Astrocyte (in vitro differentiated cells and primary cell): Measurements from ENCODE around the gene GCHFR. TPM values are rescaled to one million over a fixed set of nuclear protein-coding genes. Genes with fewer than 3 reads are reported as not detected.

Source experiments
- DNase-seq: peaks from one replicate; pipeline ENCODE4 v3.0.0-alpha.2; 2010; ENCODE audit warnings: low read depth
- FAIRE-seq: peaks from 2 replicates; lab custom pipeline; 2011; peaks lifted over from hg19 to GRCh38; lab: Jason Lieb, UNC
- H2AFZ ChIP-seq: 2 replicates; pipeline ENCODE4 v1.6.0; 2012; ENCODE audit warnings: low read depth, low read length, inconsistent platforms
- H3K27ac ChIP-seq: 2 replicates; pipeline ENCODE4 v1.5.1; 2011; ENCODE audit warnings: low read depth, low read length, inconsistent platforms
- H3K27me3 ChIP-seq: 2 replicates; pipeline ENCODE4 v1.6.0; 2011; ENCODE audit warnings: low read length, inconsistent platforms; ENCODE audit not compliant: insufficient read depth
- H3K36me3 ChIP-seq: 2 replicates; pipeline ENCODE4 v1.5.1; 2011; ENCODE audit warnings: low read length, inconsistent platforms; ENCODE audit not compliant: insufficient read depth
- H3K4me1 ChIP-seq: 2 replicates; pipeline ENCODE4 v1.5.1; 2011; ENCODE audit warnings: low read length, inconsistent platforms; ENCODE audit not compliant: insufficient read depth
- H3K4me2 ChIP-seq: 2 replicates; pipeline ENCODE4 v1.6.0; 2012; ENCODE audit warnings: low read length, inconsistent platforms
- H3K4me3 ChIP-seq: 2 replicates; pipeline ENCODE4 v1.5.1; 2011; ENCODE audit warnings: low read depth, mild to moderate bottlenecking, low read length, inconsistent platforms; ENCODE audit not compliant: insufficient read depth
- H3K79me2 ChIP-seq: 2 replicates; pipeline ENCODE4 v1.6.0; 2012; ENCODE audit warnings: mild to moderate bottlenecking, low read length, inconsistent platforms; ENCODE audit not compliant: insufficient read depth
- H3K9ac ChIP-seq: 2 replicates; pipeline ENCODE4 v1.6.0; 2012; ENCODE audit warnings: mild to moderate bottlenecking, low read length, inconsistent platforms
- H3K9me3 ChIP-seq: 2 replicates; pipeline ENCODE4 v1.5.1; 2012; ENCODE audit warnings: low read depth, mild to moderate bottlenecking, low read length, inconsistent platforms; ENCODE audit not compliant: insufficient read depth
- H4K20me1 ChIP-seq: 2 replicates; pipeline ENCODE4 v1.6.0; 2012; ENCODE audit warnings: low read length, inconsistent platforms; ENCODE audit not compliant: insufficient read depth
- H3K27ac Mint-ChIP-seq: one replicate; pipeline ENCODE4 v1.8.0; 2021; ENCODE audit warnings: mild to moderate bottlenecking, mixed read lengths; ENCODE audit not compliant: unreplicated experiment
- H3K27me3 Mint-ChIP-seq: one replicate; pipeline ENCODE4 v1.8.0; 2021; ENCODE audit warnings: low read depth, mixed read lengths; ENCODE audit not compliant: unreplicated experiment
- H3K36me3 Mint-ChIP-seq: one replicate; pipeline ENCODE4 v1.8.0; 2021; ENCODE audit warnings: low read depth, mixed read lengths; ENCODE audit not compliant: unreplicated experiment
- H3K4me1 Mint-ChIP-seq: one replicate; pipeline ENCODE4 v1.8.0; 2021; ENCODE audit warnings: low read depth, mixed read lengths; ENCODE audit not compliant: unreplicated experiment
- H3K4me3 Mint-ChIP-seq: one replicate; pipeline ENCODE4 v1.8.0; 2021; ENCODE audit warnings: mild to moderate bottlenecking, moderate library complexity, mixed read lengths; ENCODE audit not compliant: unreplicated experiment
- H3K9me3 Mint-ChIP-seq: one replicate; pipeline ENCODE4 v1.8.0; 2021; ENCODE audit warnings: mild to moderate bottlenecking, mixed read lengths; ENCODE audit not compliant: unreplicated experiment
- EZH2 ChIP-seq: IDR thresholded peaks from 2 replicates; pipeline ENCODE4 v1.6.1; 2012; ENCODE audit warnings: mild to moderate bottlenecking, low read length, inconsistent platforms; ENCODE audit not compliant: insufficient read depth
- total RNA-seq: library from RNA; stranded (reverse); gene quantifications from 2 replicates; pipeline ENCODE4 v1.2.1, GENCODE V29; 2021
- TF ChIP-seq, protein P1 (sequence below): IDR thresholded peaks from 2 replicates; pipeline ENCODE4 v1.5.1; 2011; ENCODE audit warnings: low read depth, mild to moderate bottlenecking, inconsistent platforms, low read length, moderate library complexity; ENCODE audit not compliant: insufficient read depth

GCHFR gene
- total RNA-seq, 1 donor from 2014 or later = 7.3 TPM

DNA sequence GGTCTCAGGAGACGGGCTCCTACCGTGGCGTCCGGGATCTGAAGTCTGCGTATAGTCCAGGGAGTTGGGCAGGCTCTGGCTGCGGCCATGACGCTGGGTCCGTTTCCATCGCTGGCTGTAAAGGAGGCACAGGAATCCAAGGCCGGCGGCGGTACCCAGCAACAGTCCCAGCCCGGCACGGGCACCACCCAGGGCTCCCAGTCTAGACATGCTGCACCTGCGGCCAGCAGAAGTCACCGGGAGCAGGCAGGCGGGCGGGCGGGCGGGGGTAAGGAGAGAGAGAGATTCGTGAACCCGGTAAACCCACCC, 9.3 kb upstream of the GCHFR start:
- TF ChIP-seq, protein P1, sequence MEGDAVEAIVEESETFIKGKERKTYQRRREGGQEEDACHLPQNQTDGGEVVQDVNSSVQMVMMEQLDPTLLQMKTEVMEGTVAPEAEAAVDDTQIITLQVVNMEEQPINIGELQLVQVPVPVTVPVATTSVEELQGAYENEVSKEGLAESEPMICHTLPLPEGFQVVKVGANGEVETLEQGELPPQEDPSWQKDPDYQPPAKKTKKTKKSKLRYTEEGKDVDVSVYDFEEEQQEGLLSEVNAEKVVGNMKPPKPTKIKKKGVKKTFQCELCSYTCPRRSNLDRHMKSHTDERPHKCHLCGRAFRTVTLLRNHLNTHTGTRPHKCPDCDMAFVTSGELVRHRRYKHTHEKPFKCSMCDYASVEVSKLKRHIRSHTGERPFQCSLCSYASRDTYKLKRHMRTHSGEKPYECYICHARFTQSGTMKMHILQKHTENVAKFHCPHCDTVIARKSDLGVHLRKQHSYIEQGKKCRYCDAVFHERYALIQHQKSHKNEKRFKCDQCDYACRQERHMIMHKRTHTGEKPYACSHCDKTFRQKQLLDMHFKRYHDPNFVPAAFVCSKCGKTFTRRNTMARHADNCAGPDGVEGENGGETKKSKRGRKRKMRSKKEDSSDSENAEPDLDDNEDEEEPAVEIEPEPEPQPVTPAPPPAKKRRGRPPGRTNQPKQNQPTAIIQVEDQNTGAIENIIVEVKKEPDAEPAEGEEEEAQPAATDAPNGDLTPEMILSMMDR = no peak
- Histone ChIP-seq H3K4me1 (peaks cover 8% of the 10 kb centered on the region), H4K20me1 (peaks cover 9% of the 10 kb centered on the region), H3K9ac (peak overlapping the region; percentile 91), H3K79me2 (peaks cover 45% of the 10 kb centered on the region), H3K27me3 (no peaks in the 10 kb centered on the region), H3K4me2 (peak overlapping the region; percentile 98), H3K9me3 (no peaks in the 10 kb centered on the region), H2AFZ (peak overlapping the region; percentile 88), H3K36me3 (peaks cover 2% of the 10 kb centered on the region), H3K27ac (peak overlapping the region; percentile 62), H3K4me3 (peak overlapping the region; percentile 91)
- DNase-seq = no peak
- Mint-ChIP-seq H3K36me3 (peaks cover 2% of the 10 kb centered on the region), H3K4me3 (peak overlapping the region; percentile 91), H3K4me1 (peaks cover 12% of the 10 kb centered on the region), H3K9me3 (no peaks in the 10 kb centered on the region), H3K27ac (peak overlapping the region; percentile 72), H3K27me3 (no peaks in the 10 kb centered on the region)
- FAIRE-seq = no peak

DNA sequence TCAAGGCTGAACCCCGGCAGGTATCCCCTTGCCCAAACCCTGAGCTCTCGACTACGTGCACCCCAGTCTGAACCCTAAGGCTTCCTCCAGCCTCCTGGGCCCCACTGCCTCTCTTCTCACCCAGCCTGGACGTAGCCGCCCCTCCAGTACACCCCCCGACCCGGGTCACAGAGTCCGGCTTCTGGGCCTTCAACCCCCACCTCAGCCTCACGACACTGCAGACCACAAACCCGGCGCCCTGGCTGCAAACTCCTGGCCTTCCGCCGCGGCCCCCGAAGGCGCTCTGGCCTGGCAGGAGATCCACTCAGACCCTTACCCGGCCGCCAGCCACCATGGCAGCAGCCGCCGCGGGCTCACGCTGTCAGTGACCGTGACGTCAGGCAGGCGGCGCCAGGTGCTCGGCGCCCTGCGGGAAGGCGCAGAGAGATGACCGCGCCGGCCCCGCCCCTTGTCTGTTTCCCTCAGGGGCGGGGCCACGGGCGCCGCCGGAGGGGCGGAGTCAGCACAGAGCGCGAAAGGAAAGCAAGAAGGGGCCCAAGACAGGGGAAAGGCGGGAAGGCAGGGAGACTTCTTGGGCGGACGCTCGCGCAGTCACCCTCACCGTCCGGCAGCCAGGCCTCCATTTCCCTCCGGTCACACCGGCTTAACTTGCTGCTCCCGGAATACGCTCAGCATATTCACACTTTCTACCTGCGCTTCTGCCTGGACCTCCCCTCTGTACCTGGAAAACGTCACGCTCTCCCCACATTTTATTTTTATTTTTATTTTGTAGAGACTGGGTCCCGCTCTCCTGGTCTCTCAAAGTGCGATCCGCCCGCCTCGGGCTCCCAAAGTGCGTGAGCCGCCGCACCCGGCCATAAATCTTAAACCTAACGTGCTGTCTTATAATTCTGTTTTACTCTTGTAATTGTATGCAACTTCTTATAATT, 8.7 kb upstream of the GCHFR start, which contains the start of gene RMDN3:
TSS of gene RMDN3 (minus strand) at position 372 of the 929 bp plus-strand sequence. CDS start 471 bp downstream, outside the sequence.
- H3K36me3 Mint-ChIP-seq = peaks cover 2% of the 10 kb centered on the region
- DNase-seq (peak; percentile 75), FAIRE-seq (no peak)
- no peaks in the 10 kb centered on the region for H3K9me3 Mint-ChIP-seq
- no peak for TF ChIP-seq EZH2
- TF ChIP-seq, protein P1 = no peak
- Histone ChIP-seq H3K9ac (peak within 1 kb of the TSS; percentile 91), H2AFZ (peak within 1 kb of the TSS; percentile 95), H4K20me1 (peaks cover 9% of the 10 kb centered on the region), H3K9me3 (no peaks in the 10 kb centered on the region), H3K27ac (peak within 1 kb of the TSS; percentile 73), H3K4me3 (peak within 1 kb of the TSS; percentile 91), H3K4me1 (peaks cover 8% of the 10 kb centered on the region), H3K36me3 (no peaks in the 10 kb centered on the region), H3K4me2 (peak within 1 kb of the TSS; percentile 98), H3K79me2 (peaks cover 45% of the 10 kb centered on the region), H3K27me3 (no peaks in the 10 kb centered on the region)
- H3K27ac Mint-ChIP-seq = peak within 1 kb of the TSS; percentile 72
- H3K4me3 Mint-ChIP-seq = peak within 1 kb of the TSS; percentile 91
- H3K4me1 Mint-ChIP-seq = peaks cover 12% of the 10 kb centered on the region
- H3K27me3 Mint-ChIP-seq = no peaks in the 10 kb centered on the region

DNA sequence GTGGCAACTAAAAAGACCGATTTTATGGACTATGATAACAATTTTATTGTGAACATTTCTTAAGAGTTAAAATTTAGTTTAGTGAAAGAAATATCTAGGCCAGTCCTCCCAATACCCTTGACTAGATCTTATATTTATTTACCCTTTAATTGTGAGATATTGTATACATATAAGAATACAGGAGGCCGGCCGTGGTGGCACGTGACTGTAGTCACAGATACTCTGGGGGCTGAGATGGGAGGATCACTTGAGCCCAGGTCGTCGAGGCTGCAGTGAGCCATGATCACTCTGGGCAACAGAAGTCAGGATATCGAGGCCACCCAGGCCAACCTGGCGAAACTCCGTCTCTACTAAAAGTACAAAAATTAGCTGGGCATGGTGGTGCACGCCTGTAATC, 8.1 kb upstream of the GCHFR start:
- FAIRE-seq (no peak), DNase-seq (no peak)
- no peaks in the 10 kb centered on the region for H3K27me3 Mint-ChIP-seq
- H3K27ac Mint-ChIP-seq = peak overlapping the region; percentile 69
- H3K4me1 Mint-ChIP-seq = peaks cover 12% of the 10 kb centered on the region
- H4K20me1 ChIP-seq = peaks cover 9% of the 10 kb centered on the region
- no peaks in the 10 kb centered on the region for H3K27me3 ChIP-seq
- peaks cover 8% of the 10 kb centered on the region for H3K4me1 ChIP-seq
- peak overlapping the region; percentile 91 for H3K9ac ChIP-seq
- peak overlapping the region; percentile 98 for H3K4me2 ChIP-seq
- no peaks in the 10 kb centered on the region for H3K36me3 ChIP-seq
- peaks cover 41% of the 10 kb centered on the region for H3K79me2 ChIP-seq
- no peaks in the 10 kb centered on the region for H3K9me3 ChIP-seq
- peaks cover 2% of the 10 kb centered on the region for H3K36me3 Mint-ChIP-seq
- peak overlapping the region; percentile 91 for H3K4me3 ChIP-seq
- H3K4me3 Mint-ChIP-seq = peak overlapping the region; percentile 91
- TF ChIP-seq EZH2 = no peak
- TF ChIP-seq, protein P1 = no peak
- H2AFZ ChIP-seq = peak overlapping the region; percentile 95
- no peaks in the 10 kb centered on the region for H3K9me3 Mint-ChIP-seq
- peak overlapping the region; percentile 73 for H3K27ac ChIP-seq
